GM12864 (cell line): ENCODE results near the gene ZNF398.

ENCODE experiments used
- DNase-seq: peaks from one replicate; pipeline ENCODE4 v3.0.0-alpha.2; 2011; ENCODE audit warnings: low read depth
- H3K4me3 ChIP-seq: 2 replicates; pipeline ENCODE4 v1.5.1; 2011; ENCODE audit warnings: mild to moderate bottlenecking, low read depth, low read length, control low read depth
- TF ChIP-seq, protein P1 (sequence below): IDR thresholded peaks from 2 replicates; pipeline ENCODE4 v1.5.1; 2011; ENCODE audit warnings: low read depth, mild to moderate bottlenecking, moderate library complexity, low read length, control low read depth, inconsistent platforms; ENCODE audit errors: missing control alignments

Gene ZNF398

DNA sequence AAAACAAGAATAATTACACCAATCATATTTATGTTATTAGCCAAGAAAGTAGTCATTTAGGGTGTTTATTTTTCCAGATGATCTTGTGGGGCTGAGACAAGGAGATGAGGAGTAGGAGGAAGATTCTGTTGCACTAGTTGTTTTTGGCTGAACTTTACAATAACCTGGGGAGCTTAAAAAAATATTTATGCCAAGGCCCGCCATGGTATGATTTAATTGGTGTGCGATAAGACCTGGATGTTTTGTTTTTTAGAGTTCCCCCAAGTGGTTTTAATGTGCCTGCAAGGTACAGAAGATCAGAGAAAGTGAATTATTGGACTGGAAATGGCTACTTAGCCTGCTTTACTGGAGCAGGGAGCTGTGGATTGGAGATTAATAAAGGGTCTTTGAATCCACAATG, 41.0 kb downstream of the ZNF398 start:
- TF ChIP-seq, protein P1, sequence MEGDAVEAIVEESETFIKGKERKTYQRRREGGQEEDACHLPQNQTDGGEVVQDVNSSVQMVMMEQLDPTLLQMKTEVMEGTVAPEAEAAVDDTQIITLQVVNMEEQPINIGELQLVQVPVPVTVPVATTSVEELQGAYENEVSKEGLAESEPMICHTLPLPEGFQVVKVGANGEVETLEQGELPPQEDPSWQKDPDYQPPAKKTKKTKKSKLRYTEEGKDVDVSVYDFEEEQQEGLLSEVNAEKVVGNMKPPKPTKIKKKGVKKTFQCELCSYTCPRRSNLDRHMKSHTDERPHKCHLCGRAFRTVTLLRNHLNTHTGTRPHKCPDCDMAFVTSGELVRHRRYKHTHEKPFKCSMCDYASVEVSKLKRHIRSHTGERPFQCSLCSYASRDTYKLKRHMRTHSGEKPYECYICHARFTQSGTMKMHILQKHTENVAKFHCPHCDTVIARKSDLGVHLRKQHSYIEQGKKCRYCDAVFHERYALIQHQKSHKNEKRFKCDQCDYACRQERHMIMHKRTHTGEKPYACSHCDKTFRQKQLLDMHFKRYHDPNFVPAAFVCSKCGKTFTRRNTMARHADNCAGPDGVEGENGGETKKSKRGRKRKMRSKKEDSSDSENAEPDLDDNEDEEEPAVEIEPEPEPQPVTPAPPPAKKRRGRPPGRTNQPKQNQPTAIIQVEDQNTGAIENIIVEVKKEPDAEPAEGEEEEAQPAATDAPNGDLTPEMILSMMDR, result no peak
- H3K4me3 ChIP-seq, result no peak overlapping the region
- DNase-seq, result no peak

DNA sequence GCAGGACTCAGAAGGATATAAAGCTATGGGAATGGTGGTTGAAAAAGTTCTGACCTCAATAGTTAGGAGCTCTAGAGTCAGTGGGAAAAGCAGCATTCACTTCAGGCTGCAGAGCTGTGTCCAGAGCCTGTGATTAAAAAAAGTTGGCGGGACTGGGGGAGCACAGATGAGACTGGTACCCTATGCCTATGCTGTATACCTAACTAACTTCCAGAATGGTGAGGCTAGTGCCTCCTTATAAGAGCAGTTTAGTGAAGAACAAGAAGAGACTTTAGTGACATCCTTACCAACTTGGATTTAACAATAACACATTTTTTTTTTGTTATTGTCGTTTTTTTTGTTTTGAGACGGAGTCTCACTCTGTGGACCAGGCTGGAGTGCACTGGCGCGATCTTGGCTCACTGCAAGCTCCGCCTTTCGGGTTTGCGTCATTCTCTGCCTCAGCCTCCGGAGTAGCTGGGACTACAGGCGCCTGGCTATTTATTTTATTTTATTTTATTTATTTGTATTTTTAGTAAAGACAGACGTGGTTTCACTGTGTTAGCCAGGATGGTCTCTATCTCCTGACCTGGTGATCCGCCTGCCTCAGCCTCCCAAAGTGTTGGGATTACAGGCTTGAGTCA, 41.5 kb downstream of the ZNF398 start:
- TF ChIP-seq, protein P1, result no peak
- H3K4me3 ChIP-seq, result no peak overlapping the region
- DNase-seq, result no peak

DNA sequence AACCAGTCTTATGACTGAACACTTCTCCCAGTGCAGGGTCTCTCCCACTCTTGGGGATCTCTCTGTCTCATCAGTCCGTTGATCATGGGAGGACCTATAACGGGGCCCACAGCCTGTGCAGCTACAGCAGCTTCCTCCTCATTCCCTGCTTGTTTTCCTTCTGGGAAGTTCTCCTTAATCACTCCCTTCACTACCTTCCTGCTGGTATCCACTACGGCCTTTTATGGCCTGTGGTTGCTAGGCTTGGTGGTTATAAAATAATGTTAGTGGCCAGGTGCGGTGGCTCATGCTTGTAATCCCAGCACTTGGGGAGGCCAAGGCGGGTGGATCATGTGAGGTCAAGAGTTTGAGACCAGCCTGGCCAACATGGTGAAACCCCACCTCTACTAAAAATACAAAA, 44.6 kb downstream of the ZNF398 start:
- H3K4me3 ChIP-seq, result no peak overlapping the region
- TF ChIP-seq, protein P1, result no peak
- DNase-seq, result no peak

DNA sequence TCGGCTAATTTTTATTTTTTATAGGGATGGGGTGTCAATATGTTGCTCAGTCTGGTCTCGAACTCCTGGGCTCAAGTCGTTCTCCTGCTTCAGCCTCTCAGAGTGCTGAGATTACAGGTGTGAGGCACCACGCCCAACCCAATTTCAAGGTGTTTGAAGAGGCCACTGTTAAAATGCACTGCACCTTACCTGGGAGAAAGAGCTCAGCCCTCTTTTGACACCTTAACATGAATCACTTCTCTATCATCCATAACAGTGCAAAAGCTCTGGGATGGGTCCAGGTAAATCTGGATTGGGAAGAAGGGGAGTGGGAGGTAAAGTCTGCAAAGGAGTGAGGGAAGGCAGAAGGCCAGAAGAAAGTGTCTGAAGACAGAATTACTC, 47.5 kb downstream of the ZNF398 start:
- peak overlapping the region; percentile 65 for H3K4me3 ChIP-seq
- DNase-seq, result no peak
- TF ChIP-seq, protein P1, result no peak

DNA sequence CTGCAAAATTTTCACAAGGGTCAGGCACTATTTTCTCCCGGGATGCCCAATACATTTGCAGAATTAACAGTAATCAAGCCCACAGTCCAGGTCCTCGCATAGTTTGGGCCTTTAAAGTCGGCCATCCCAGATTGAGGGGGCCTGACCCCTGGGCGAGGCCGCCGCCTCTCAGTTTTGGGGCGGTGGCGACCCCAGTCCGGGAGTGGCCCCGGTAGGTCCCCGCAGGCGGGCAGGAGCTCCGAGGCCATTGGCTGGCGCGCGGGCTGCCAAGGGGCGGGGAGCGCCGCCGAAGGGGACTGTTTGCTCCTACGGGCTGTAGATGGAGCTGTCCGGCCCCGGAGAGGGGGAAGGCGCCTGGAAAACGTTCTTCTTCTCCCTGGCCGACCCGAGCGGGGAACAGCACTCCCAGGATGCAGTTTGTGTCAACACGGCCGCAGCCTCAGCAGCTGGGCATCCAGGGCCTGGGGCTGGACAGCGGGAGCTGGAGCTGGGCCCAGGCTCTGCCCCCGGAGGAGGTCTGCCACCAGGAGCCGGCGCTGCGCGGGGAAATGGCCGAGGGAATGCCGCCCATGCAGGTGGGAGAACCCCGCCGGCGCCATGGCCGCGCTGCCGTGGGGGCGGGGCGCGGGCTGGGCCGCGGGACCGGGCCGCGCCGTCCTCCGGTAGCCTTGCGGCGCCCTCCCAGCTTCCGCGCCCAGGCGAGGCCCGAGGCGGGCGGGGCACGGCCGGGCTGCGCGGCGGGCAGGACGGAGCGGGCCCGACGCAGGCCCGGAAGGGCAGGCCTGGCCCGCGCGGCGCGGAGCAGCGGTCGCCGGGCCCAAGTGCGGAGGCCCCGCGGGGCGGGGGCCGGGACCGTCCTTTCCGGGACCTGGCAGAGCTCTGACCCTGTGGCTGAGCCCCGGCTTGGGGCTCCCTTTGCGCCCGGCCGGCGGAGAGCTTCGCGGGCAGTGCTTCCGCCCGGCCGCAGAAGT, 48.2 kb downstream of the ZNF398 start, which contains the start of gene ZNF282:
ZNF282 (plus strand) TSS at position 367 of the 971 bp plus-strand sequence; CDS start at position 411, 44 bp downstream.
- peak within 1 kb of the TSS; percentile 65 for H3K4me3 ChIP-seq
- DNase-seq, result peak; percentile 27
- TF ChIP-seq, protein P1, result peak; percentile 70

DNA sequence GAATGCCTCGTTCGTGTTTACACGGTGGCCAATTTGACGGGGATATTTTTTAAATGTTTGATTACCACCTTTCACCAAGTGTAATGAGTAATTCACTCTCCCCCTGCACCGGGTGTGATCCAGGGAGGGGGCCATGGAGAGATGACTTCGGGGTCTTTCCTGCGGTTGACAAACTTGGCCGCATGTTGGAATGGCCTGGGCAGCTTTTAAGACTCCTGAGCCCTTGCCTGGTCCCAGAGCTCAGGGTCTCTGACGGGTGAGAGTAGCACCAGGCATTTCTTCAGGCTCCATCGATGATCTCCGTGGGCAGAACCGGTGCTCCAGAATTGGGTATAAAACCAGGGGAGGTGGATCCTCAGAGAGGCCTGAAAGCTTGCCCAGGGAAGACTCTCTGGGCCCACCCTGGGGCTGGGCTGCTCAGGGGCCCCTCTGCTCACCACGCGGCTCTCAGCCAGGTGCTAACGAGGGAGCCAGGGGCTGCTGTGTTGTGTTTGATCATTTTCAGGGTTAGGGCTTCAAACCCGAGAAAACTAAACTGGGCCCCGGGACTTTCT, 49.0 kb downstream of the ZNF398 start:
- H3K4me3 ChIP-seq, result peak overlapping the region; percentile 65
- DNase-seq, result no peak
- TF ChIP-seq, protein P1, result no peak
